HEK293T (cell line): ENCODE measurements around the gene SIGLEC6.

ENCODE experiments used
- FOXA1 ChIP-seq: fragments of 450-650 bp; IDR thresholded peaks from 2 replicates; pipeline ENCODE4 v1.6.1; 2016; ENCODE audit warnings: mild to moderate bottlenecking
- SP1 ChIP-seq: fragments of 450-650 bp; IDR thresholded peaks from 2 replicates; pipeline ENCODE4 v1.6.1; 2017

DNA sequence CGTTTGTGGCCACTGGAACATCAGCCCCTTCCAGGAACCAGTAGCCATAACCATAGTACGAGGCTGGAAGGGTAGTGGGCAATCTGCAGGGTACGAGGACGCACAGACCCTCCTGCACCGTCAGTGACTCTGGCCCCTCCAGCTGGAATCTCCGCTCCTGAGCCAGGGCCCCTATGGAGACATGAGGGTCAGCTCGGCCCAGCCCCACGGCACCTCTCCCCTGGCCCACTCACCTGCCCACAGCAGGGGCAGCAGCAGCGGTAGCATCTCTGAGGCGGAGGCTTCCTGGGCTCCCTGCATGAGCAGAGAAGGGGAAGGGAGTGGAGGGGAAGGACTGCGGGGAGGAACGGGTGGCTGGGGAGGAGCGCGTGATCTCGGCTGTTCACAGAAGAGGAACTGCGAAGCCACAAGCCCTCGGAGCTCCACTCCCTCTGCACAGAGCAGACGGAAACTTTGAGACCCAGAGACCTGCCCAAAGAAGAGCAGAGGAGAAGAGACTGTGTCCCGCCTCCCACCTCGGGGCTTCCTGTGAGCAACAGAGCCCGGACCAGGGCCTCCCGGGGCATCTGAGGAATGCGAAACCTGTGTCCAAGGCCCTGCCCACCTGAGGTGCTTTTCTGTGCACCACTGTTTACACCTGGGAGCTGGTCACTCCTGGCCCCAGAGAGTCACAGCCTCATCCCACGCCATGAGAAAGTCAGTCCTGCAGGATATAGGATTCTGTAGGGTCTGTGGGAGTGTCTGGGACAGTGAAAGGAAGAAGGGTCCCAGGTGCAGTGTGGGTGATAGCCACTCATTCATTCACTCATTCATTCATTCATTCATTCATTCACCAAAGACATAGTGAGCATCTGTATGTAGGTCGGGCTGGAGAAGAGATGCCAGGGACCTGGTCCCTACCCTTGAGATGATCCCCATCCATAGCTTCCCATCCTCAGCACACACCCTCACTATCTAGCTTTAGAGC, at the start of gene SIGLEC6:
- no peak for TF ChIP-seq FOXA1
- TF ChIP-seq SP1: no peak
